Hepatic stellate cell (primary cell): Measurements from ENCODE around the gene PDXP.
A peak's percentile ranks its signal among the peaks of the same experiment; 100 is the strongest.
"Not testable (repeated sequence)": the region's sequence is repeated elsewhere in the genome, so short reads cannot be mapped to it uniquely, and the experiment has no call there.

Experiments used
- DNase-seq: peaks from one replicate; pipeline ENCODE4 v3.0.0; 2011; ENCODE audit warnings: low spot score

The PDXP gene

GRCh38 chr22:37674951-37675929 lies 16.7 kb downstream of the PDXP start, which contains the start of gene LGALS1:
Gene LGALS1 (plus strand): TSS chr22:37675636. CDS start chr22:37675703, 67 bp downstream.
- peak; percentile 96 for DNase-seq

GRCh38 chr22:37675930-37676735 lies 17.6 kb downstream of the PDXP start:
- DNase-seq: no peak

GRCh38 chr22:37676736-37677492 lies 18.4 kb downstream of the PDXP start:
- peak; percentile 86 for DNase-seq

GRCh38 chr22:37677493-37677974 lies 19.0 kb downstream of the PDXP start:
- no peak for DNase-seq

GRCh38 chr22:37678372-37678771 lies 19.8 kb downstream of the PDXP start:
- DNase-seq: no peak

- no peak for DNase-seq
Measured at GRCh38 chr22:37679670-37680069, 21.1 kb downstream of the PDXP start.

GRCh38 chr22:37680191-37680851 lies 21.8 kb downstream of the PDXP start:
- DNase-seq: no peak

- DNase-seq: no peak
Measured at GRCh38 chr22:37681001-37681424, 22.5 kb downstream of the PDXP start.

GRCh38 chr22:37681556-37682049 lies 23.1 kb downstream of the PDXP start:
- peak; percentile 75 for DNase-seq

GRCh38 chr22:37684803-37685615 lies 26.5 kb downstream of the PDXP start:
- no peak for DNase-seq

- DNase-seq: peak; percentile 81
Measured at GRCh38 chr22:37686002-37686982, 27.8 kb downstream of the PDXP start, which contains the start of gene NOL12. Gene NOL12 (plus strand): TSS chr22:37686343. CDS start chr22:37686393, 50 bp downstream.

GRCh38 chr22:37690407-37690806 lies 31.9 kb downstream of the PDXP start:
- DNase-seq: no peak

- no peak for DNase-seq
Measured at GRCh38 chr22:37690901-37691504, 32.5 kb downstream of the PDXP start.

- no peak for DNase-seq
Measured at GRCh38 chr22:37692627-37693285, 34.2 kb downstream of the PDXP start.

GRCh38 chr22:37694131-37694530 lies 35.6 kb downstream of the PDXP start:
- not testable (repeated sequence) for DNase-seq

GRCh38 chr22:37696260-37696656 lies 37.7 kb downstream of the PDXP start:
- DNase-seq: not testable (repeated sequence)

- DNase-seq: peak; percentile 97
Measured at GRCh38 chr22:37696657-37697537, 38.4 kb downstream of the PDXP start, which contains the start of gene TRIOBP. Gene TRIOBP (plus strand): TSS chr22:37697048. CDS start chr22:37701366, 4,318 bp downstream.
